H9 (cell line): ENCODE results near the gene CNPPD1. TPM values are rescaled to one million over a fixed set of nuclear protein-coding genes. Genes with fewer than 3 reads are reported as not detected.

Experiments used
- DNase-seq: peaks from one replicate; pipeline ENCODE4 v3.0.0-alpha.2; 2017
- H2AFZ ChIP-seq: one replicate; pipeline ENCODE4 v1.6.1; 2013; ENCODE audit warnings: mild to moderate bottlenecking, low read length, control low read depth, moderate library complexity
- H2AK5ac ChIP-seq: 2 replicates; pipeline ENCODE4 v1.6.1; 2013; ENCODE audit warnings: low read length, control low read depth, mixed read lengths; ENCODE audit not compliant: insufficient read length
- H2BK120ac ChIP-seq: one replicate; pipeline ENCODE4 v1.6.1; 2013; ENCODE audit warnings: low read depth, mild to moderate bottlenecking, low read length, control low read depth, inconsistent platforms; ENCODE audit not compliant: poor library complexity, severe bottlenecking
- H2BK12ac ChIP-seq: 2 replicates; pipeline ENCODE4 v1.6.1; 2013; ENCODE audit warnings: low read length, control low read depth, mixed read lengths, low read depth; ENCODE audit not compliant: insufficient read length
- H2BK15ac ChIP-seq: 2 replicates; pipeline ENCODE4 v1.6.1; 2013; ENCODE audit warnings: low read depth, low read length, control low read depth
- H2BK20ac ChIP-seq: one replicate; pipeline ENCODE4 v1.6.1; 2013; ENCODE audit warnings: low read depth, mild to moderate bottlenecking, low read length, control low read depth, inconsistent platforms; ENCODE audit not compliant: poor library complexity, severe bottlenecking
- H2BK5ac ChIP-seq: 2 replicates; pipeline ENCODE4 v1.6.1; 2013; ENCODE audit warnings: low read length, control low read depth, mixed read lengths; ENCODE audit not compliant: insufficient read length
- H3K14ac ChIP-seq: 2 replicates; pipeline ENCODE4 v1.6.1; 2013; ENCODE audit warnings: low read length, control low read depth; ENCODE audit not compliant: insufficient read depth
- H3K18ac ChIP-seq: 2 replicates; pipeline ENCODE4 v1.6.1; 2013; ENCODE audit warnings: low read depth, mild to moderate bottlenecking, mixed read lengths, low read length, control low read depth; ENCODE audit not compliant: insufficient read length
- H3K23ac ChIP-seq: 2 replicates; pipeline ENCODE4 v1.6.1; 2013; ENCODE audit warnings: low read length, control low read depth, mixed read lengths, low read depth; ENCODE audit not compliant: insufficient read length
- H3K23me2 ChIP-seq: 2 replicates; pipeline ENCODE4 v1.6.1; 2013; ENCODE audit warnings: low read depth, mild to moderate bottlenecking, mixed read lengths, low read length, control low read depth; ENCODE audit not compliant: insufficient read length, poor library complexity, severe bottlenecking
- H3K27ac ChIP-seq: 2 replicates; pipeline ENCODE4 v1.5.1; 2013; ENCODE audit warnings: low read length, control low read depth, mixed read lengths, low read depth; ENCODE audit not compliant: insufficient read length
- H3K27me3 ChIP-seq: 2 replicates; pipeline ENCODE4 v1.6.1; 2013; ENCODE audit warnings: low read length, control low read depth, inconsistent platforms; ENCODE audit not compliant: insufficient read depth
- H3K4ac ChIP-seq: 2 replicates; pipeline ENCODE4 v1.6.1; 2013; ENCODE audit warnings: low read depth, mild to moderate bottlenecking, control low read depth, inconsistent platforms, low read length, moderate library complexity
- H3K4me1 ChIP-seq: 2 replicates; pipeline ENCODE4 v1.6.1; 2013; ENCODE audit warnings: low read length, control low read depth, inconsistent platforms; ENCODE audit not compliant: insufficient read depth
- H3K4me2 ChIP-seq: 2 replicates; pipeline ENCODE4 v1.6.1; 2013; ENCODE audit warnings: low read length, control low read depth, mixed read lengths; ENCODE audit not compliant: insufficient read length, insufficient read depth
- H3K56ac ChIP-seq: 2 replicates; pipeline ENCODE4 v1.6.1; 2013; ENCODE audit warnings: low read depth, mild to moderate bottlenecking, mixed read lengths, low read length, control low read depth; ENCODE audit not compliant: insufficient read length
- H3K79me1 ChIP-seq: 2 replicates; pipeline ENCODE4 v1.6.1; 2013; ENCODE audit warnings: low read depth, mild to moderate bottlenecking, moderate library complexity, low read length, control low read depth, inconsistent platforms; ENCODE audit not compliant: insufficient read depth, poor library complexity, severe bottlenecking
- H3K79me2 ChIP-seq: 2 replicates; pipeline ENCODE4 v1.6.1; 2013; ENCODE audit warnings: low read length, control low read depth, inconsistent platforms; ENCODE audit not compliant: insufficient read depth
- H3K9ac ChIP-seq: 2 replicates; pipeline ENCODE4 v1.6.1; 2013; ENCODE audit warnings: low read length, control low read depth, mixed read lengths; ENCODE audit not compliant: insufficient read length; ENCODE audit errors: extremely low read depth
- H3K9me3 ChIP-seq: one replicate; pipeline ENCODE4 v1.6.1; 2013; ENCODE audit warnings: low read depth, low read length, inconsistent platforms; ENCODE audit not compliant: control insufficient read depth
- H3T11ph ChIP-seq: one replicate; pipeline ENCODE4 v1.6.1; 2013; ENCODE audit warnings: mild to moderate bottlenecking, low read length, control low read depth, inconsistent platforms
- H4K20me1 ChIP-seq: one replicate; pipeline ENCODE4 v1.6.1; 2013; ENCODE audit not compliant: control insufficient read depth, insufficient read length, insufficient read depth
- H4K5ac ChIP-seq: 2 replicates; pipeline ENCODE4 v1.6.1; 2013; ENCODE audit warnings: low read depth, mild to moderate bottlenecking, mixed read lengths, low read length, control low read depth; ENCODE audit not compliant: insufficient read length
- H4K8ac ChIP-seq: replicated peaks from 2 replicates; pipeline ENCODE4 v1.6.1; 2013; ENCODE audit warnings: low read length, control low read depth, mixed read lengths, low read depth; ENCODE audit not compliant: insufficient read length
- H4K91ac ChIP-seq: 2 replicates; pipeline ENCODE4 v1.6.1; 2013; ENCODE audit warnings: low read depth, mild to moderate bottlenecking, moderate library complexity, mixed read lengths, low read length, control low read depth; ENCODE audit not compliant: insufficient read length
- H3K27ac Mint-ChIP-seq, 3 experiments: 2 replicates in 2 of 3; 3 replicates in 1 of 3; pipeline ENCODE4 v1.8.0; 2020 to 2021; ENCODE audit warnings: mixed read lengths in 3 of 3, mild to moderate bottlenecking in 1 of 3, moderate library complexity in 1 of 3
- H3K27me3 Mint-ChIP-seq: 2 replicates; pipeline ENCODE4 v1.8.0; 2021; ENCODE audit warnings: low read depth, mild to moderate bottlenecking, moderate library complexity, mixed read lengths
- H3K36me3 Mint-ChIP-seq, 3 experiments: 2 replicates in 2 of 3; 3 replicates in 1 of 3; pipeline ENCODE4 v1.8.0; 2020 to 2021; ENCODE audit warnings: low read depth in 3 of 3, mixed read lengths in 3 of 3; ENCODE audit not compliant: insufficient read depth in 1 of 3
- H3K4me1 Mint-ChIP-seq, 2 experiments: 2 replicates each; pipeline ENCODE4 v1.8.0; 2020; ENCODE audit warnings: mixed read lengths in 2 of 2
- H3K4me3 Mint-ChIP-seq, 2 experiments: 2 replicates in 1 of 2; 3 replicates in 1 of 2; pipeline ENCODE4 v1.8.0; 2020 to 2021; ENCODE audit warnings: mild to moderate bottlenecking in 2 of 2, mixed read lengths in 2 of 2, moderate library complexity in 1 of 2
- H3K9me3 Mint-ChIP-seq, 2 experiments: 2 replicates in 1 of 2; 3 replicates in 1 of 2; pipeline ENCODE4 v1.8.0; 2020; ENCODE audit warnings: mild to moderate bottlenecking in 2 of 2, mixed read lengths in 2 of 2, moderate library complexity in 1 of 2
- CTCF ChIP-seq: fragments of 200-600 bp; sonication (generic); conservative IDR thresholded peaks from 3 replicates; pipeline ENCODE4 v1.8.0; 2021; ENCODE audit warnings: antibody characterized with exemption, mild to moderate bottlenecking
- WGBS: extraction: QIAGEN DNeasy Blood & Tissue Kit; methylation state at CpG from one replicate; pipeline ENCODE4 v1.1.7; 2013; ENCODE audit warnings: missing lambda C conversion rate, low lambda C conversion rate, mixed read lengths; ENCODE audit not compliant: insufficient read length; ENCODE audit errors: extremely low coverage; 5-methylcytosine and 5-hydroxymethylcytosine counted together
- total RNA-seq: library from RNA; stranded (reverse); gene quantifications from 2 replicates; pipeline ENCODE4 v1.2.1, GENCODE V29; 2021

The CNPPD1 gene
- total RNA-seq, 1 experiment from 2014 or later = 33.0 TPM

- peaks cover 4 to 6% of the 10 kb centered on the region in 2 experiments; a peak in 2 of 4 replicates for H3K4me1 Mint-ChIP-seq
- Histone ChIP-seq H2BK20ac (no peak overlapping the region), H3K79me2 (no peaks in the 10 kb centered on the region), H2AFZ (no peak overlapping the region), H3K4ac (no peak overlapping the region), H3K18ac (no peak overlapping the region), H4K8ac (no peak overlapping the region), H4K5ac (no peak overlapping the region), H2BK5ac (no peak overlapping the region), H3T11ph (no peak overlapping the region), H3K9me3 (no peaks in the 10 kb centered on the region), H3K9ac (no peak overlapping the region), H3K23me2 (no peaks in the 10 kb centered on the region), H3K23ac (no peak overlapping the region), H4K20me1 (no peaks in the 10 kb centered on the region), H4K91ac (no peak overlapping the region), H2BK12ac (no peak overlapping the region), H3K79me1 (no peaks in the 10 kb centered on the region), H2AK5ac (no peak overlapping the region), H3K27me3 (no peaks in the 10 kb centered on the region), H3K27ac (no peak overlapping the region), H3K4me2 (no peak overlapping the region), H3K14ac (no peak overlapping the region), H3K56ac (no peak overlapping the region), H2BK15ac (no peak overlapping the region), H2BK120ac (no peak overlapping the region), H3K4me1 (0 out of 2 replicates have a peak, but pooled peaks cover 4% of the 10 kb centered on the region)
- DNase-seq = no peak
- peak overlapping the region in 1 of 3 experiments; percentile 91; a peak in 1 of 7 replicates for H3K27ac Mint-ChIP-seq
- no peaks in the 10 kb centered on the region for H3K9me3 Mint-ChIP-seq
- TF ChIP-seq CTCF = no peak
- no peaks in the 10 kb centered on the region for H3K36me3 Mint-ChIP-seq
- no CpG with 5 or more reads among the region's 10 CpGs for WGBS
- no peak overlapping the region for H3K4me3 Mint-ChIP-seq
- H3K27me3 Mint-ChIP-seq = no peaks in the 10 kb centered on the region
These were observed 51.4 kb downstream of the CNPPD1 start for GRCh38 chr2:219125225-219125885.
